Spinal cord (tissue), 10 donors: Measurements from ENCODE around the gene PCGF3. TPM values are rescaled to one million over a fixed set of nuclear protein-coding genes. Genes with fewer than 3 reads are reported as not detected.
"Not testable (repeated sequence)": the region's sequence is repeated elsewhere in the genome, so short reads cannot be mapped to it uniquely, and the experiment has no call there.

Experiments
- DNase-seq, 6 donors: peaks; one replicate each; pipeline versions ENCODE4 v3.0.0 to v3.0.0-alpha.2; 2013 to 2015; ENCODE audit warnings: low spot score in 6 of 6, low read depth in 4 of 6
- H3K27ac ChIP-seq: one replicate; pipeline ENCODE4 v1.5.1; 2013; ENCODE audit warnings: low read depth, low read length, control low read depth
- H3K27me3 ChIP-seq: one replicate; pipeline ENCODE4 v1.6.1; 2013; ENCODE audit warnings: low read length; ENCODE audit not compliant: control insufficient read depth, insufficient read depth
- H3K36me3 ChIP-seq: one replicate; pipeline ENCODE4 v1.6.1; 2013; ENCODE audit warnings: low read length; ENCODE audit not compliant: control insufficient read depth, insufficient read depth
- H3K4me1 ChIP-seq: one replicate; pipeline ENCODE4 v1.6.1; 2013; ENCODE audit warnings: low read length; ENCODE audit not compliant: control insufficient read depth, insufficient read depth
- H3K4me3 ChIP-seq: one replicate; pipeline ENCODE4 v1.5.1; 2013; ENCODE audit warnings: low read depth, low read length, control low read depth
- H3K9me3 ChIP-seq: one replicate; pipeline ENCODE4 v1.6.1; 2013; ENCODE audit warnings: low read length; ENCODE audit not compliant: control insufficient read depth, insufficient read depth
- WGBS: methylation state at CpG from one replicate; pipeline ENCODE4 v1.1.5; 2013; ENCODE audit warnings: missing lambda C conversion rate; ENCODE audit not compliant: insufficient coverage; 5-methylcytosine and 5-hydroxymethylcytosine counted together
- polyA plus RNA-seq, 2 donors: library from polyadenylated mRNA; unstranded; fragments of 120-200 nt; gene quantifications; one replicate each; pipeline ENCODE4 v1.2.1, GENCODE V29; 2013; ENCODE audit not compliant: insufficient read length in 2 of 2
- total RNA-seq, 2 donors: library from RNA; depleted of rRNA in 1 of 2; stranded (reverse); fragments of 120-200 nt in 1 of 2; fragments of >200 nt in 1 of 2; gene quantifications; one replicate each; pipeline versions ENCODE4 v1.2.3 to v1.2.4, GENCODE V29; 2013 to 2014
- donor health status: healthy.

Gene PCGF3
- total and polyA plus RNA-seq, 4 donors, result 40.4 to 80.2 (median 61.8) TPM

- not testable (repeated sequence) for H3K27me3 ChIP-seq, DNase-seq, H3K4me3 ChIP-seq, H3K4me1 ChIP-seq, H3K27ac ChIP-seq, H3K9me3 ChIP-seq
- H3K36me3 ChIP-seq, result peaks cover 65% of the 10 kb centered on the region
- 95% methylated on average over 37 of the region's 68 CpGs for WGBS
Measured at GRCh38 chr4:730946-731904, 25.6 kb downstream of the PCGF3 start.

- WGBS, result no CpG with 5 or more reads among the region's 27 CpGs
- H3K27ac ChIP-seq, H3K4me1 ChIP-seq, H3K9me3 ChIP-seq, DNase-seq, H3K4me3 ChIP-seq, H3K27me3 ChIP-seq: not testable (repeated sequence)
- peaks cover 71% of the 10 kb centered on the region for H3K36me3 ChIP-seq
Measured at GRCh38 chr4:731954-732353, 26.3 kb downstream of the PCGF3 start.

DNA sequence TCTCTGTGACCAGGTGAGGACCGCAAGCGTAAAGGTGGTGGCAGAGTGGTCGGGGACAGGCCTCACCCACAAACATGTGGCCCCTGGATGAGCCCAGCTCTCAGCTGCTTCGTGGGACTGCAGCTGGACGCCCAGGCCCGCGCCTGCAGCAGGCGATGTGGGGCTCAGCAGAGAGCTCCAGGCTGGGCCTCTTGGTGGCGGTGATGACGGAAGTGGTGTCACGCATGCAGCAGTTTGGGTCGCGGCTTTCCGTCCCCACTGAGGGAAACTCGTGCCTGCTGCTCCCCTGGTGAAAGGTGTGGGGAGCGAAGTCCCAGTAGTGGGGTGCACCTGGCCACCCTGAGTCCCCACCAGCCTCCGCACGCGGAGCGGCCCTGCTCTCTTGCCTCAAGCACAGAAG lies 26.9 kb downstream of the PCGF3 start:
- no peaks in the 10 kb centered on the region for H3K4me1 ChIP-seq
- no peaks in the 10 kb centered on the region for H3K27me3 ChIP-seq
- no peak overlapping the region for H3K27ac ChIP-seq
- H3K9me3 ChIP-seq, result no peaks in the 10 kb centered on the region
- peaks cover 76% of the 10 kb centered on the region for H3K36me3 ChIP-seq
- WGBS, result 96% methylated on average over 20 of the region's 20 CpGs
- no peak overlapping the region for H3K4me3 ChIP-seq
- DNase-seq, result no peak

DNA sequence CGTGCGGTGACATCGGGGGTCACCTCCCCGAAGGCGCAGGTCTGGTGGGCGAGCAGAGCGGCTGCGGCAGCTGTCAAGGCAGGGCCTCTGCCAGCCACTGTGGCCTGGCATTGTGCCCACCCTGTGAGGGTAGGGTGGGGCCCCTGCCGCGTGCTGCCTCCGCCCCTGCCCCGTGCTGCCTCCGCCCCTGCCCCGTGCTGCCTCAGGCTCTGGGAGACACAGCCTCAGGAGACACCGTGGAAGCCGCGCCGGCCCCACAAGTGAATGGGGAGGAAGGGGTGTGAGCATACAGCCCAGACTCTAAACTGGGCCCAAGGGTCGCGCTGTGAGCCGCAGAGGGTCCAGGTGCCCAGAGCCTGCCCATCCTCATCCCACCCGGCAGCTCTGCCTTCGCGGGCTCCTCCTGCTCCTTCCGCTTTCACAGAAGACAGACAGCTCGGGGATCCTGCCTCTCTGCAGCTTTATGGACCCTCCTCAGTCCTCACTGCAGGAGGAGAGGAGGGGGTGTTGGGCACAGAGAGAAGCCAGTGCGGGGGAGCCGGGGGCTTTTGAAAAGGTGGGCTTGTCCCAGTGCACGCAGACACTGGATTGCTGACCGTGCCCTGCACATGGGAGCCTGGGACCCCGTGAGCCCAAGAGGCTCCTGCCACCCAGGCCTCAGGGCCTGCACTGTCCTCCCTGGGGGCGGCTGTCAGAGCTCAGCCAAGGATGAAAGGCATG lies 27.4 kb downstream of the PCGF3 start:
- 85% methylated on average over 19 of the region's 32 CpGs for WGBS
- no peaks in the 10 kb centered on the region for H3K4me1 ChIP-seq
- H3K4me3 ChIP-seq, result no peak overlapping the region
- no peak overlapping the region for H3K27ac ChIP-seq
- H3K36me3 ChIP-seq, result peaks cover 82% of the 10 kb centered on the region
- no peak for DNase-seq
- no peaks in the 10 kb centered on the region for H3K9me3 ChIP-seq
- H3K27me3 ChIP-seq, result no peaks in the 10 kb centered on the region

- Histone ChIP-seq H3K4me1 (no peaks in the 10 kb centered on the region), H3K36me3 (peaks cover 87% of the 10 kb centered on the region), H3K9me3 (no peaks in the 10 kb centered on the region), H3K27me3 (no peaks in the 10 kb centered on the region), H3K4me3 (no peak overlapping the region), H3K27ac (no peak overlapping the region)
- WGBS, result 96% methylated on average over 18 of the region's 18 CpGs
- no peak for DNase-seq
Measured at GRCh38 chr4:733631-733980, 28.0 kb downstream of the PCGF3 start.

GRCh38 chr4:734075-734474 lies 28.4 kb downstream of the PCGF3 start:
- H3K36me3 ChIP-seq, result peaks cover 92% of the 10 kb centered on the region
- H3K4me1 ChIP-seq, result no peaks in the 10 kb centered on the region
- no peaks in the 10 kb centered on the region for H3K27me3 ChIP-seq
- H3K4me3 ChIP-seq, result no peak overlapping the region
- H3K27ac ChIP-seq, result no peak overlapping the region
- no peaks in the 10 kb centered on the region for H3K9me3 ChIP-seq
- no peak for DNase-seq
- WGBS, result 96% methylated on average over 8 of the region's 9 CpGs

GRCh38 chr4:734951-735350 lies 29.3 kb downstream of the PCGF3 start:
- no peak overlapping the region for H3K4me3 ChIP-seq
- peaks cover 97% of the 10 kb centered on the region for H3K36me3 ChIP-seq
- DNase-seq, result no peak
- no peaks in the 10 kb centered on the region for H3K4me1 ChIP-seq
- no peaks in the 10 kb centered on the region for H3K9me3 ChIP-seq
- H3K27ac ChIP-seq, result no peak overlapping the region
- no peaks in the 10 kb centered on the region for H3K27me3 ChIP-seq
- WGBS, result 92% methylated on average over 8 of the region's 9 CpGs

- WGBS, result 98% methylated on average over 8 of the region's 8 CpGs
- Histone ChIP-seq H3K4me1 (no peaks in the 10 kb centered on the region), H3K36me3 (peaks cover 97% of the 10 kb centered on the region), H3K4me3 (no peak overlapping the region), H3K27me3 (no peaks in the 10 kb centered on the region), H3K9me3 (no peaks in the 10 kb centered on the region), H3K27ac (no peak overlapping the region)
- no peak for DNase-seq
Measured at GRCh38 chr4:735583-735982, 30.0 kb downstream of the PCGF3 start.

DNA sequence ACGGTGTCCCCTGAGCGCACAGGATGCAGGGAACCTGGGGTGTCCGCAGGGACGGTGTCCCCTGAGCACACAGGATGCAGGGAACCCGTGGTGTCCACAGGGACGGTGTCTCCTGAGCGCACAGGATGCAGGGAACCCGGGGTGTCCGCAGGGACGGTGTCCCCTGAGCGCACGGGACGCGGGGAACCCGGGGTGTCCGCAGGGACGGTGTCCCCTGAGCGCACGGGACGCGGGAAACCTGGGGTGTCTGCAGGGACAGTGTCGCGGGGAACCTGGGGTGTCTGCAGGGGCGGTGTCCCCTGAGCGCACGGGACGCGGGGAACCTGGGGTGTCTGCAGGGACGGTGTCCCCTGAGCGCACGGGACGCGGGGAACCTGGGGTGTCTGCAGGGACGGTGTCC lies 30.9 kb downstream of the PCGF3 start:
- H3K27me3 ChIP-seq, H3K9me3 ChIP-seq, H3K4me1 ChIP-seq, H3K27ac ChIP-seq, H3K4me3 ChIP-seq, DNase-seq: not testable (repeated sequence)
- 95% methylated on average over 17 of the region's 34 CpGs for WGBS
- H3K36me3 ChIP-seq, result peaks cover 96% of the 10 kb centered on the region
